SK-N-SH (cell line): ENCODE measurements around the gene TROAP. TPM values are rescaled to one million over a fixed set of nuclear protein-coding genes. Genes with fewer than 3 reads are reported as not detected.

Experiments used
- CTCF ChIA-PET: fragments of 300-600, 350-600 bp; formaldehyde crosslinking; extraction: SDS; loops from one replicate; lab custom pipeline; 2021; lab: Yijun Ruan, JAX
- POLR2A ChIA-PET: fragments of 350-600 bp; sonication (Branson Sonifier 250); formaldehyde crosslinking; extraction: SDS; loops from one replicate; lab custom pipeline; 2020; ENCODE audit warnings: antibody characterized with exemption, inconsistent platforms; lab: Yijun Ruan, JAX
- DNase-seq: peaks from one replicate; pipeline ENCODE4 v3.0.0; 2012
- H2AFZ ChIP-seq: fragments of 200-600 bp; sonication (generic); 2 replicates; pipeline ENCODE4 v1.8.1; 2016; ENCODE audit warnings: antibody characterized with exemption, mild to moderate bottlenecking, low read depth
- H3F3A ChIP-seq: fragments of 200-600 bp; sonication (generic); replicated peaks from 2 replicates; pipeline ENCODE3; 2016; ENCODE audit warnings: antibody characterized with exemption, mild to moderate bottlenecking; ENCODE audit not compliant: insufficient read depth
- H3K27ac ChIP-seq, 2 experiments: fragments of 200-500 bp in 1 of 2; fragments of 200-600 bp in 1 of 2; sonication (Bioruptor generic) in 1 of 2; sonication (generic), shearing (Covaris generic) in 1 of 2; 2 replicates each; pipeline versions ENCODE4 v1.5.1 to v1.6.1; 2014 to 2016; ENCODE audit warnings: low read depth in 2 of 2, inconsistent platforms in 1 of 2, low read length in 1 of 2, mild to moderate bottlenecking in 1 of 2, mixed read lengths in 1 of 2
- H3K27me3 ChIP-seq: fragments of 200-600 bp; sonication (generic), shearing (Covaris generic); 2 replicates; pipeline ENCODE4 v1.6.1; 2016; ENCODE audit warnings: mixed run types; ENCODE audit not compliant: insufficient read depth
- H3K36me3 ChIP-seq, 2 experiments: fragments of 200-500 bp in 1 of 2; fragments of 200-600 bp in 1 of 2; sonication (Bioruptor generic) in 1 of 2; sonication (generic) in 1 of 2; replicated peaks in 1 of 2; 2 replicates each; pipeline versions ENCODE3 to v1.5.1; 2014 to 2016; ENCODE audit warnings: low read length in 1 of 2, mild to moderate bottlenecking in 1 of 2; ENCODE audit not compliant: insufficient read depth in 2 of 2, control insufficient read depth in 1 of 2
- H3K4me1 ChIP-seq, 2 experiments: fragments of 200-500 bp in 1 of 2; fragments of 200-600 bp in 1 of 2; sonication (Bioruptor generic) in 1 of 2; sonication (generic), shearing (Covaris generic) in 1 of 2; 2 replicates each; pipeline versions ENCODE4 v1.5.1 to v1.6.1; 2014 to 2016; ENCODE audit warnings: low read depth in 1 of 2, low read length in 1 of 2, mixed run types in 1 of 2; ENCODE audit not compliant: insufficient read depth in 2 of 2, control insufficient read depth in 1 of 2
- H3K4me2 ChIP-seq: fragments of 200-600 bp; sonication (generic), shearing (Covaris generic); 2 replicates; pipeline ENCODE4 v1.6.1; 2017; ENCODE audit warnings: mixed run types
- H3K4me3 ChIP-seq, 2 experiments: fragments of 200-500 bp in 1 of 2; fragments of 200-600 bp in 1 of 2; sonication (Bioruptor generic) in 1 of 2; sonication (generic), shearing (Covaris generic) in 1 of 2; 2 replicates each; pipeline versions ENCODE4 v1.5.1 to v1.8.1; 2014 to 2016; ENCODE audit warnings: low read depth in 2 of 2, inconsistent platforms in 1 of 2, low read length in 1 of 2, mild to moderate bottlenecking in 1 of 2, mixed read lengths in 1 of 2, moderate library complexity in 1 of 2
- H3K79me2 ChIP-seq: fragments of 200-600 bp; sonication (generic); 2 replicates; pipeline ENCODE4 v1.8.1; 2017; ENCODE audit warnings: mild to moderate bottlenecking; ENCODE audit not compliant: insufficient read depth
- H3K9ac ChIP-seq: fragments of 200-600 bp; sonication (generic); 2 replicates; pipeline ENCODE4 v1.6.1; 2017; ENCODE audit warnings: mixed run types
- H3K9me2 ChIP-seq: fragments of 200-600 bp; sonication (generic); 2 replicates; pipeline ENCODE4 v1.6.1; 2017; ENCODE audit warnings: mixed run types
- H3K9me3 ChIP-seq: fragments of 200-600 bp; sonication (generic); 2 replicates; pipeline ENCODE4 v1.6.1; 2017; ENCODE audit warnings: mixed run types, mild to moderate bottlenecking, moderate library complexity
- H4K20me1 ChIP-seq: fragments of 200-600 bp; sonication (generic); 2 replicates; pipeline ENCODE4 v1.6.1; 2017; ENCODE audit warnings: mild to moderate bottlenecking, mixed run types; ENCODE audit not compliant: insufficient read depth
- CHD2 ChIP-seq: fragments of 150-350 bp; IDR thresholded peaks from 2 replicates; pipeline ENCODE4 v1.6.1; 2018; ENCODE audit warnings: low read length; ENCODE audit not compliant: partially characterized antibody
- ELF1 ChIP-seq: IDR thresholded peaks from 2 replicates; pipeline ENCODE4 v1.4.0; 2012
- FOXJ3 ChIP-seq: sonication (generic); formaldehyde crosslinking; IDR thresholded peaks from 2 replicates; pipeline ENCODE4 v1.5.1; 2020; ENCODE audit warnings: mild to moderate bottlenecking, missing genetic modification reagents
- FOXM1 ChIP-seq: IDR thresholded peaks from 2 replicates; pipeline ENCODE4 v1.4.0; 2012; ENCODE audit warnings: low read depth, mild to moderate bottlenecking
- JUND ChIP-seq: IDR thresholded peaks from 2 replicates; pipeline ENCODE4 v1.4.0; 2012
- MXI1 ChIP-seq: IDR thresholded peaks from 2 replicates; pipeline ENCODE4 v1.6.1; 2012; ENCODE audit warnings: mild to moderate bottlenecking, low read depth, low read length, improper control_type of control experiment
- POLR2AphosphoS5 ChIP-seq: IDR thresholded peaks from 2 replicates; pipeline ENCODE4 v1.6.1; 2012; ENCODE audit warnings: low read depth, low read length
- RAD21 ChIP-seq: IDR thresholded peaks from 2 replicates; pipeline ENCODE4 v1.6.1; 2012; ENCODE audit warnings: mild to moderate bottlenecking, low read length
- REST ChIP-seq: IDR thresholded peaks from 2 replicates; pipeline ENCODE4 v1.6.1; 2012; ENCODE audit warnings: mild to moderate bottlenecking, low read depth, low read length, moderate library complexity
- RXRA ChIP-seq: IDR thresholded peaks from 2 replicates; pipeline ENCODE4 v1.4.0; 2012; ENCODE audit warnings: low read depth, mild to moderate bottlenecking, borderline replicate concordance
- SIN3A ChIP-seq: IDR thresholded peaks from 2 replicates; pipeline ENCODE4 v1.6.1; 2012; ENCODE audit warnings: low read depth, mild to moderate bottlenecking, low read length, moderate library complexity, borderline replicate concordance
- SMC3 ChIP-seq: IDR thresholded peaks from 2 replicates; pipeline ENCODE4 v1.6.1; 2012; ENCODE audit warnings: low read depth, low read length, improper control_type of control experiment
- TCF12 ChIP-seq: IDR thresholded peaks from 2 replicates; pipeline ENCODE4 v1.4.0; 2012
- WGBS: methylation state at CpG from one replicate; pipeline ENCODE4 v1.1.6; 2017; ENCODE audit warnings: low lambda C conversion rate; 5-methylcytosine and 5-hydroxymethylcytosine counted together
- polyA plus RNA-seq, 3 experiments: library from polyadenylated mRNA; depleted of rRNA; stranded (reverse); fragments of >200 nt; gene quantifications; 2 replicates each; pipeline ENCODE4 v1.2.3, GENCODE V29; 2012
- TF ChIP-seq, protein P1 (sequence below): IDR thresholded peaks from 2 replicates; pipeline ENCODE4 v1.4.0; 2012; ENCODE audit warnings: low read depth
- TF ChIP-seq, protein P2 (sequence below): IDR thresholded peaks from 2 replicates; pipeline ENCODE4; 2012

Gene TROAP
- polyA plus RNA-seq, 1 of the 3 experiments (the other 2 are of a cell fraction), result 26.2 TPM

DNA sequence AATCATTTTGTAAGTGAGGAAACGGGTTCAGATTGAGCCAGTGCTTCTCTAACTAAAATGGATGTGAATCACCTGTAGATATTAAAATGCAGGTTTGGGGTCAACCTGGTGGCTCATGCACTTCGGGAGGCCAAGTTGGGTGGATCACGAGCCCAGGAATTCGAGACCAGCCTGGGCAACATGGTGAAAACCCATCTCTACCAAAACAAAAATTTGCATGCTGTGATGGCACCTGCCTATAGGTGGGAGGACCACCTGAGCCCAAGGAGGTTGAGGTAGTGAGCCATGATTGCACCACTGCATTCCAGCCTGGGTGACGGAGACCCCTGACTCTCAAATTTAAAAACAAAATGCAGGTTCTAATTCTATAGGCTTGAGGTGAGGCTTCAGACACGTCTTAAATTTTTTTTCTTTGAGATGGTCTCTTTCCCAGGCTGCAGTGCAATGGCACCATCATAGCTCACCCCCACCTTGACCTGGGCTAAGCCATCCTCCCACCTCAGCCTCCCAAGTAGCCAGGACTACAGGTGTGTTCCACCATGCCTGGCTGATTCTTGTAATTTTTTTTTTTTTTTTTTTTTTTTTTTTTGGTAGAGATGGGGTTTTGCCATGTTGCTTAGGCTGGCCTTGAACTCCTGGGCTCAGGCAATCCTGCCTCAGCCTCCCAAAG lies 49.2 kb upstream of the TROAP start:
- POLR2A ChIA-PET, result no interaction called here

More for the DNA sequence above, 49.2 kb upstream of the TROAP start:
- 78% methylated on average over 6 of the region's 6 CpGs for WGBS
- Histone ChIP-seq H3K27me3 (no peaks in the 10 kb centered on the region), H3K9ac (no peak overlapping the region), H3K9me2 (no peaks in the 10 kb centered on the region), H3K36me3 (no peaks in the 10 kb centered on the region), H3K4me1 (peaks cover 12 to 13% of the 10 kb centered on the region in 2 experiments; a peak in 3 of 4 replicates), H3F3A (peaks cover 12% of the 10 kb centered on the region), H4K20me1 (no peaks in the 10 kb centered on the region), H3K4me2 (no peak overlapping the region), H2AFZ (no peak overlapping the region), H3K9me3 (no peaks in the 10 kb centered on the region), H3K27ac (no peak overlapping the region), H3K79me2 (no peaks in the 10 kb centered on the region), H3K4me3 (no peak overlapping the region)
- CTCF ChIA-PET, result interaction anchor here (0.6 to 3.4 kb wide), 6 partner anchors 14 to 85 kb away, joined by 3 to 16 read pairs (median 4); no protein-coding TSS in a partner anchor
- no peak for DNase-seq
- no peak for TF ChIP-seq SMC3
- TF ChIP-seq CHD2, result no peak
- no peak for TF ChIP-seq TCF12
- no peak for TF ChIP-seq JUND
- TF ChIP-seq MXI1, result no peak
- no peak for TF ChIP-seq FOXJ3 (CRISPR knock-in tag)
- no peak for TF ChIP-seq FOXM1
- TF ChIP-seq REST, result no peak
- TF ChIP-seq SIN3A, result no peak
- TF ChIP-seq, protein P1, sequence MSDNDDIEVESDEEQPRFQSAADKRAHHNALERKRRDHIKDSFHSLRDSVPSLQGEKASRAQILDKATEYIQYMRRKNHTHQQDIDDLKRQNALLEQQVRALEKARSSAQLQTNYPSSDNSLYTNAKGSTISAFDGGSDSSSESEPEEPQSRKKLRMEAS, result no peak
- TF ChIP-seq POLR2AphosphoS5, result no peak
- TF ChIP-seq, protein P2, sequence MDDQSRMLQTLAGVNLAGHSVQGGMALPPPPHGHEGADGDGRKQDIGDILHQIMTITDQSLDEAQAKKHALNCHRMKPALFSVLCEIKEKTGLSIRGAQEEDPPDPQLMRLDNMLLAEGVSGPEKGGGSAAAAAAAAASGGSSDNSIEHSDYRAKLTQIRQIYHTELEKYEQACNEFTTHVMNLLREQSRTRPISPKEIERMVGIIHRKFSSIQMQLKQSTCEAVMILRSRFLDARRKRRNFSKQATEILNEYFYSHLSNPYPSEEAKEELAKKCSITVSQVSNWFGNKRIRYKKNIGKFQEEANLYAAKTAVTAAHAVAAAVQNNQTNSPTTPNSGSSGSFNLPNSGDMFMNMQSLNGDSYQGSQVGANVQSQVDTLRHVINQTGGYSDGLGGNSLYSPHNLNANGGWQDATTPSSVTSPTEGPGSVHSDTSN, result no peak
- no peak for TF ChIP-seq ELF1
- TF ChIP-seq RXRA, result no peak
- TF ChIP-seq RAD21, result no peak
